A204.1 (cell line): ENCODE results near the gene MAG.

ENCODE experiments used
- FAIRE-seq: peaks from 2 replicates; lab custom pipeline; 2012; peaks lifted over from hg19 to GRCh38; lab: Jason Lieb, UNC

Gene MAG

DNA sequence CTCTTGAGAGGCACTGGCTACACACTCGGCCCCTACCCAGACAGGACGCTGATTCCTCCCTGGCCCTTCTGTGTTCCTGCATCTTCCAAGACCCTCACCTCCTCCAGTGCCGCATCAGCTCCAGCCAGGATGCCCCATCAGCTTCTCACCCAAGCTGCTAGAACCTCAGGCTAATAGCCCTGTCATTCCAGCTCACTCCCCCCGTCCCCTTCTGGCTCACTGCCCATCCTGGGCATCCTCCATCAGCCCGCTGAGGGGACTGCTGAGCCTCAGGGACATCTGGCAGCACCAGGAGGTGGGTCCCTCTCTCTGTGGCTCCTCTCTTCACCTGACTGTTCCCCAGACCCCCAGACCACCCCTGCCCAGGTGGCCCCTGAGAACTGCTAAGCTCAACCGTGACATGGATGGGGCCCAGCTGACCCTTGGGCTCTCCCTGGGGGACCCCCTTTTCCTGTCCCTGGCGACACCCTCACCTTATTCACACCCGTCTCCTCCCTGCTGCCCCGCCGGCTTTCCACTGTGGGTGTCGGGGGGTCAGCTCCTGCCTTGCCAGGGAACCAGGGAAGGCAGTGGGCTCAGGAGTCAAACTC is 71.1 kb downstream of the MAG start:
- no peak for FAIRE-seq
